IMR-90 (cell line): Measurements from ENCODE around the gene RNU6-1. TPM values are rescaled to one million over a fixed set of nuclear protein-coding genes. Genes with fewer than 3 reads are reported as not detected.

ENCODE experiments used
- ATAC-seq: fragments of 200-7000 bp; cut with Tn5 transposase; 2 replicates; pipeline ENCODE4 v1.9.1; 2020; ENCODE audit warnings: low read depth, mild to moderate bottlenecking, moderate library complexity
- BruUV-seq: library from RNA; stranded (reverse); fragments of 400-500 nt; replicated peaks from 2 replicates; lab custom pipeline; 2021; lab: Mats Ljungman, UMichigan
- CTCF ChIA-PET: fragments of 300-600 bp; formaldehyde crosslinking; extraction: SDS; loops from one replicate; lab custom pipeline; 2021; ENCODE audit warnings: antibody characterized with exemption; lab: Yijun Ruan, JAX
- POLR2A ChIA-PET: fragments of 300-600 bp; sonication (Branson Sonifier 250); formaldehyde crosslinking; loops from one replicate; lab custom pipeline; 2022; ENCODE audit warnings: antibody characterized with exemption; ENCODE audit not compliant: unreplicated experiment; lab: Charles Lee
- DNase-seq: peaks from one replicate; pipeline ENCODE4 v3.0.0; 2013
- H2AFZ ChIP-seq: replicated peaks from 2 replicates; pipeline ENCODE3; 2013; ENCODE audit warnings: low read length, mild to moderate bottlenecking; ENCODE audit not compliant: poor library complexity
- H2AK5ac ChIP-seq: 2 replicates; pipeline ENCODE4 v1.6.1; 2013; ENCODE audit warnings: low read depth, low read length, inconsistent platforms
- H2AK9ac ChIP-seq: replicated peaks from 2 replicates; pipeline ENCODE3; 2013; ENCODE audit warnings: mild to moderate bottlenecking, low read depth, low read length, moderate library complexity; ENCODE audit not compliant: poor library complexity
- H2BK120ac ChIP-seq: 2 replicates; pipeline ENCODE4 v1.6.1; 2013; ENCODE audit warnings: low read depth, low read length, inconsistent platforms
- H2BK15ac ChIP-seq: 3 replicates; pipeline ENCODE4 v1.6.1; 2013; ENCODE audit warnings: low read depth, low read length, inconsistent platforms
- H2BK20ac ChIP-seq: 2 replicates; pipeline ENCODE4 v1.6.1; 2013; ENCODE audit warnings: low read depth, mild to moderate bottlenecking, inconsistent platforms, low read length, moderate library complexity
- H2BK5ac ChIP-seq: 2 replicates; pipeline ENCODE4 v1.6.1; 2013; ENCODE audit warnings: mild to moderate bottlenecking, low read depth, low read length, inconsistent platforms; ENCODE audit not compliant: poor library complexity, severe bottlenecking
- H3K14ac ChIP-seq: replicated peaks from 2 replicates; pipeline ENCODE4 v1.6.1; 2013; ENCODE audit warnings: low read depth, low read length, inconsistent platforms
- H3K18ac ChIP-seq: 2 replicates; pipeline ENCODE4 v1.6.1; 2013; ENCODE audit warnings: low read depth, low read length, control low read depth
- H3K23ac ChIP-seq: 2 replicates; pipeline ENCODE4 v1.6.1; 2013; ENCODE audit warnings: low read depth, low read length, inconsistent platforms
- H3K27ac ChIP-seq: 2 replicates; pipeline ENCODE4 v1.5.1; 2013; ENCODE audit warnings: mild to moderate bottlenecking, control low read depth, low read length; ENCODE audit not compliant: insufficient read depth
- H3K27me3 ChIP-seq: 2 replicates; pipeline ENCODE4 v1.6.1; 2013; ENCODE audit warnings: low read length; ENCODE audit not compliant: control insufficient read depth, insufficient read depth
- H3K36me3 ChIP-seq: 2 replicates; pipeline ENCODE4 v1.6.1; 2013; ENCODE audit warnings: low read length, mixed read lengths; ENCODE audit not compliant: control insufficient read depth, insufficient read depth
- H3K4ac ChIP-seq: 2 replicates; pipeline ENCODE4 v1.6.1; 2013; ENCODE audit warnings: low read depth, low read length, inconsistent platforms
- H3K4me1 ChIP-seq: 2 replicates; pipeline ENCODE4 v1.6.1; 2013; ENCODE audit warnings: low read length, mixed read lengths; ENCODE audit not compliant: control insufficient read depth, insufficient read depth
- H3K4me2 ChIP-seq: 2 replicates; pipeline ENCODE4 v1.6.1; 2013; ENCODE audit warnings: low read depth, mild to moderate bottlenecking, control low read depth, low read length, moderate library complexity
- H3K4me3 ChIP-seq: 2 replicates; pipeline ENCODE4 v1.5.1; 2013; ENCODE audit warnings: low read depth, mild to moderate bottlenecking, control low read depth, low read length, moderate library complexity; ENCODE audit not compliant: insufficient read depth
- H3K56ac ChIP-seq: 2 replicates; pipeline ENCODE4 v1.6.1; 2013; ENCODE audit warnings: low read length, inconsistent platforms; ENCODE audit not compliant: insufficient read depth; ENCODE audit errors: extremely low read depth
- H3K79me1 ChIP-seq, 2 experiments: 2 replicates each; pipeline ENCODE4 v1.6.1; 2013; ENCODE audit warnings: low read length in 2 of 2, inconsistent platforms in 1 of 2, low read depth in 1 of 2
- H3K9ac ChIP-seq: 2 replicates; pipeline ENCODE4 v1.6.1; 2013; ENCODE audit warnings: low read depth, low read length, control low read depth
- H3K9me1 ChIP-seq: 2 replicates; pipeline ENCODE4 v1.6.1; 2013; ENCODE audit warnings: low read length, inconsistent platforms; ENCODE audit not compliant: insufficient read depth
- H3K9me3 ChIP-seq: 2 replicates; pipeline ENCODE4 v1.6.1; 2013; ENCODE audit warnings: low read length; ENCODE audit not compliant: control insufficient read depth, insufficient read depth
- H4K20me1 ChIP-seq: 2 replicates; pipeline ENCODE4 v1.6.1; 2013; ENCODE audit warnings: low read length, inconsistent platforms; ENCODE audit not compliant: insufficient read depth
- H4K5ac ChIP-seq: 2 replicates; pipeline ENCODE4 v1.6.1; 2013; ENCODE audit warnings: mild to moderate bottlenecking, low read depth, low read length, control low read depth
- H4K8ac ChIP-seq, 2 experiments: 2 replicates each; pipeline ENCODE4 v1.6.1; 2013; ENCODE audit warnings: low read depth in 2 of 2, low read length in 2 of 2, control low read depth in 1 of 2, inconsistent platforms in 1 of 2
- H4K91ac ChIP-seq: 2 replicates; pipeline ENCODE4 v1.6.1; 2013; ENCODE audit warnings: low read depth, low read length, inconsistent platforms; ENCODE audit not compliant: insufficient read depth
- BHLHE40 ChIP-seq: fragments of 150-350 bp; IDR thresholded peaks from 2 replicates; pipeline ENCODE4 v1.6.1; 2016; ENCODE audit warnings: mild to moderate bottlenecking, low read depth, low read length
- CEBPB ChIP-seq: IDR thresholded peaks from 2 replicates; pipeline ENCODE4 v1.6.1; 2012; ENCODE audit warnings: low read depth, low read length, improper control_type of control experiment
- FOS ChIP-seq: fragments of 150-350 bp; IDR thresholded peaks from 2 replicates; pipeline ENCODE4 v1.6.1; 2016; ENCODE audit warnings: low read depth, low read length
- MXI1 ChIP-seq: IDR thresholded peaks from 2 replicates; pipeline ENCODE4 v1.6.1; 2012; ENCODE audit warnings: low read depth, mild to moderate bottlenecking, low read length, moderate library complexity, borderline replicate concordance
- RAD21 ChIP-seq: IDR thresholded peaks from 2 replicates; pipeline ENCODE4 v1.6.1; 2012; ENCODE audit warnings: low read length, improper control_type of control experiment
- RCOR1 ChIP-seq: IDR thresholded peaks from 2 replicates; pipeline ENCODE4 v1.6.1; 2012; ENCODE audit warnings: mild to moderate bottlenecking, low read length, improper control_type of control experiment; ENCODE audit not compliant: insufficient replicate concordance
- WGBS, 2 experiments: methylation state at CpG; one replicate each; pipeline versions ENCODE4 v1.1.5 to v1.1.7; 2013; ENCODE audit warnings: missing lambda C conversion rate in 2 of 2; ENCODE audit not compliant: insufficient read length in 1 of 2; ENCODE audit errors: extremely low coverage in 2 of 2; 5-methylcytosine and 5-hydroxymethylcytosine counted together
- dilution Hi-C: fragments of 300-500 bp; cut with HindIII; formaldehyde crosslinking; loops from one replicate; pipeline ENCODE4 v1.14.3; 2018; ENCODE audit warnings: low sequenced_read_pairs; ENCODE audit not compliant: unreplicated experiment
- in situ Hi-C: fragments of 300-500 bp; cut with MboI; formaldehyde crosslinking; loops from 3 replicates; pipeline ENCODE4 v1.14.3; 2019; ENCODE audit warnings: low sequenced_read_pairs, inconsistent platforms, mixed read lengths
- intact Hi-C: fragments of 100-400 bp; cut with micrococcal nuclease; formaldehyde crosslinking; loops from 2 replicates; pipeline ENCODE4 v1.10.0; 2022
- polyA plus RNA-seq, 3 experiments: library from polyadenylated mRNA; depleted of rRNA; stranded (reverse); fragments of >200 nt; gene quantifications; 2 replicates each; pipeline ENCODE4 v1.2.3, GENCODE V29; 2012; ENCODE audit warnings: low replicate concordance in 1 of 3
- total RNA-seq: library from RNA; depleted of rRNA; stranded (reverse); fragments of >200 nt; gene quantifications from 2 replicates; pipeline ENCODE4 v1.2.3, GENCODE V29; 2012
- TF ChIP-seq, protein P1 (sequence below): fragments of 150-350 bp; IDR thresholded peaks from 2 replicates; pipeline ENCODE4 v1.6.1; 2017; ENCODE audit warnings: mild to moderate bottlenecking, antibody characterized with exemption, low read length, low read depth

RNU6-1 gene
- total and polyA plus RNA-seq, 2 of the 4 experiments (the other 2 are of a cell fraction) = not detected

DNA sequence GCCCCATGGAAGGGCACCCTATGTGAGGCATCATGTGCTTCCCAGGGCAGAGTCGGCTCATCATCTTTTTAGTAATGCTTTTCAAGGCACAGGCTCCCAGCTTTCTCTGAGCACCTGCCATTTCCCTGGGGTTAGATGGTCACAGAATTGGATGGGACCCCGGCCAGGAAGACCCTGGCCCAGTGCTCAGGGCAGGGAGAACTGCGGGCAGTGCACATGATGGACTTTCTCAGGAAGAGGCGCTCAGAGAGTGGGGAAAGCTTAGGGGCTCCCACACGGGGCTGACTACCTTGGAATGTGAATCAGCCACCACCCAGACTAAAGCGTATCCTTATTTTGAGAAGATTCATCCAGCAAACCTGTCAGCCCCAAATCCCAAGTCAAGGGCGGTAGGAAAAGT, 31.0 kb downstream of the RNU6-1 start:
- H3K27me3 ChIP-seq = peaks cover 15% of the 10 kb centered on the region
- H3K4ac ChIP-seq = no peak overlapping the region
- H3K9ac ChIP-seq = no peak overlapping the region
- no peak overlapping the region for H3K14ac ChIP-seq
- no peaks in the 10 kb centered on the region for H4K20me1 ChIP-seq
- H2BK120ac ChIP-seq = no peak overlapping the region
- no peak overlapping the region for H2AK9ac ChIP-seq
- WGBS, 2 experiments = 78% methylated on average over 4 of the region's 7 CpGs; no CpG with 5 or more reads in 1 of the 2 experiments
- no peak overlapping the region for H3K56ac ChIP-seq
- intact Hi-C loops (no loop called here), in situ Hi-C loops (no loop called here), dilution Hi-C loops (no loop called here)
- H3K23ac ChIP-seq = no peak overlapping the region
- no peak overlapping the region for H2AK5ac ChIP-seq
- no peak overlapping the region for H3K27ac ChIP-seq
- no peaks in the 10 kb centered on the region for H3K4me1 ChIP-seq
- no peak overlapping the region for H4K8ac ChIP-seq
- H2BK20ac ChIP-seq = no peak overlapping the region
- peaks cover 2% of the 10 kb centered on the region; the same call in 1 of the 2 replicates for H3K36me3 ChIP-seq
- H3K4me3 ChIP-seq = no peak overlapping the region
- CTCF ChIA-PET = no interaction called here
- H2BK15ac ChIP-seq = no peak overlapping the region
- TF ChIP-seq RCOR1 (no peak), BHLHE40 (no peak), RAD21 (no peak), CEBPB (no peak), MXI1 (no peak), FOS (no peak)
- TF ChIP-seq, protein P1, sequence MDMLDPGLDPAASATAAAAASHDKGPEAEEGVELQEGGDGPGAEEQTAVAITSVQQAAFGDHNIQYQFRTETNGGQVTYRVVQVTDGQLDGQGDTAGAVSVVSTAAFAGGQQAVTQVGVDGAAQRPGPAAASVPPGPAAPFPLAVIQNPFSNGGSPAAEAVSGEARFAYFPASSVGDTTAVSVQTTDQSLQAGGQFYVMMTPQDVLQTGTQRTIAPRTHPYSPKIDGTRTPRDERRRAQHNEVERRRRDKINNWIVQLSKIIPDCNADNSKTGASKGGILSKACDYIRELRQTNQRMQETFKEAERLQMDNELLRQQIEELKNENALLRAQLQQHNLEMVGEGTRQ = no peak
- H3K9me1 ChIP-seq = no peaks in the 10 kb centered on the region
- H3K9me3 ChIP-seq = no peaks in the 10 kb centered on the region; the same call in 1 of the 2 replicates
- H4K5ac ChIP-seq = no peak overlapping the region
- no peak overlapping the region for H3K18ac ChIP-seq
- no peak overlapping the region for H2BK5ac ChIP-seq
- POLR2A ChIA-PET = no interaction called here
- H4K91ac ChIP-seq = no peak overlapping the region
- no peaks in the 10 kb centered on the region for H3K79me1 ChIP-seq
- H3K4me2 ChIP-seq = no peak overlapping the region
- BruUV-seq = no TSS peak
- no peak for DNase-seq
- ATAC-seq = no peak
- no peak overlapping the region for H2AFZ ChIP-seq
